ENCODE measurements around the gene PTPN21.

Gene PTPN21

GRCh38 chr14:88503754-88504406 is 50.9 kb downstream of the PTPN21 start:
- no peak for DNase-seq

DNA sequence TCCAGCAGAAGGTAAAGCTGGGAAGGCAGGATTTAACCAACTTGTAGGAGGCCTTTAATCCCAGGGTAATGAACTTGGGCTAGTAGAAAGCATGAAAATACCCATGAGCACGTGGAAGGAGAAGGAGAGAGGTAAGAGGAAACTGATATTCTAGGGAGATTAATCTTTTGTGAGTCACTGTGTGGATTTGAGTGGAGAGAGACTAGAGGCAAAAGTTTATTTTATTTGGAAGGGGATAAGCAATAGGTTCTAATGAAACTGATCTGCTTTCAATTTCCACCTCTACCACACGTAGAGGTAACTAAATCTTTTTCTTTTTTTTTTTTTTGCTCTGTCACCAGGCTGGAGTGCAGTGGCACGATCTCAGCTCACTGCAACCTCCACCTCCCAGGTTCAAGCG is 52.1 kb downstream of the PTPN21 start:
- no peak for DNase-seq

DNA sequence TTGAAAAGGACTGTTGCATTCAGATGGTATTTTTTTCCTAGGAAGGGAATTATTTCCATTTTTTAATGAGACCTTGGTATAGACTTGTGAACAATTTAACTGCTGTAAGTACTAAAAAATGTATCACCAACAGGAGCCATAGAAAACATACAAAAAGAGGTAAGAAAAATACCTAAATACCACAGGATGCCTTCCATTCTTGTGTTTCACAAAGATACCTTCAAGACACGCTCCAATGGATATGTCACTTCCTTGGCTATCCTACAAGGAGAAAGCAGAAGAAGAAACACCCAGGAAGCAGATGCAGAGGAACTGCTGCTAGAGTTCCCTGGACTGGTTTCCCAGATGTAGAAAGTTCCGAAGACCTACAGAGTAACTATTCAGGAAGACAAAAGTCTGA is 54.2 kb downstream of the PTPN21 start:
- DNase-seq = no peak

DNA sequence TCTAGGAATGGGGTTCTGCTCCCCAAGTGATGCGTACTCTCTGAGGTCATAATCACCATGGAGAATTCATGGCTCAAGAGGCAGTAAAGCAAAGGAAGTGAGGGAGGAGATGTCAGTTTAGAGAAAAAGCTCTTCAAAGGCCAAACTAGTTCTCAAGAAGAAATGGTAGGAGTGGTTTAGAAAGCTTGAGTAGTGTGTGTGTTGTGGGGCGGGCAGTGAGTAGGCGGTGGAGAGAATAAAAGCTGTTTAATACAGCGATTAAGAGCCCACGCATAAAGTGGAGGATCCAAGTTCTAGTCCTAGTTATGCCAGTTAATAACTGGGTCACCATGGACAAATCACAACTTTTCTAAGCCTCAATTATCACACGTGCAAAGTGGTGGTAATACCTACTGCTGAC is 55.6 kb downstream of the PTPN21 start:
- DNase-seq = no peak

GRCh38 chr14:88496414-88496813 is 58.4 kb downstream of the PTPN21 start:
- no peak for DNase-seq

DNA sequence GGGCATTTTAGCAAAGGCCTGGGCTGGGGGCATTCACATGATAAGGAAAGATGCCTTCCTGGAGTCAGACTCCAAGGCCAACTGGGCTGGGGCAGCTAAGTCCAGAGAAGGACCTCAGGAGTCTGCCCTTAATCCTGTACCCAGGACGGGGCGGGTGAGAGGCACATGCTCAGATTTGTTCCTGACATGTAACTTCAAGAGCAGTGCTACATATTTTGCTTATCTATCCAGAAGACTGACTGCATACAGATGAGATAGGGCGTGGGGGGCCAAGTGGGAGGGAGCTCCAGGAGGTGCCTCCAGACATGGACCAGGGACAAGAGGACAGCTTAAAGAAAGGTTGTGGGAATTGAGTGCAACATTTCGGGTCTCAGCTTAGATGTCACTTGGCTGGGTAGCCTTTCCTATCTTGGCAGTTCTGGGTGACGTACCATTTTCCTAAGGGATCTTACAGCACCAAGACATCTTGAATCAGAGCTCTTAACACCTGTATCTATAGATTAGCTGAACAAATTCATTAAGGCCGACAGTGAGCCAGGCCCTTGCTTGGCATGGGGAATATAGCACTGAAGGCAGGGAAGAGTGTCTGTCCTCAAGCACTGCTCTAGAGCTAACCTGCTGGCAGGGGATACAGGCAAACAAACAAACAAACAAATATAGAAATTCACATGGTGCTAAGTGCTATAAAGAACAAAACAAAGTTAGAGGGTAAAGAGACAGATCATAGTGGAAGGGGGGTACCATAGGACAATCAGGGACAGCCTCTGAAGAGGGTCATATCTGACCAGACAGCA is 61.2 kb downstream of the PTPN21 start:
- DNase-seq = no peak

DNA sequence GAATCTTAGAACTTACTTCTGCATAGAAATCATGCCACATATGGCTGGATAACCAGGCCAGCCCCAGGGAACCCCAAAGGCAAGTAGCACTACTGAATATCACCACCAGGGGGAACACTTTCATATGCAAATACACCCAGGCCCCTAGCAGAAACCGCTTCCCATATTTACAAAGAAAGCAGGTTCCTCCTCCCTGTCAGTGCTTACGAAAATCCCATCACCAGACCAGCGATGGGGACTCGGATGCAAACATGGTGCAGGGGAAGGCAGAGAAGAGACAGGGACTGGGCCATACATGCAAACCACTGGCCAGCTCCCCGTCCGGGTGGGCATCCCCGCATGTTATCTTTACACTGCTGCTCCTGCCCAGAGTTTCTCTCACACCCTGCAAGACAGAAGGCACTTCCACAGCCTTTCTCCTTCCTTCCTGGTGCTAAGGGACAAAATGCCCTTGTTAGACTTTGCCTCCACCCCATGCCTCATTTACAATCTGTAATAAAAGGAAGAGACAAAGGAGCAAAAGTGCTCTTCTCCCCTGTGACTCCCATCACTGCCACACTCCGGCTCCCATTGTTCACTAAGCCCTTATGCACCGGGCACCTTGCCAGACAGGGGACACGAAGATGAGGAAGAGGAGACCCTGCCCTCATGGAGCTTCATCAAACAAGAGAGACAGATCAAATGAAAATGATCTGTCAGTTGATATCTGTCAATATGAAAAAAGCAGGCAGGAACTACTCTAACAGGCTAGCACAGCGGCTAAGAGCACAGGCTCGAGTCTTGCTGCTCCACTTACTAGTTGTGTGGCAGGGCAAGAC is 62.3 kb downstream of the PTPN21 start:
- DNase-seq = peak; percentile 49

- DNase-seq = no peak
Measured at GRCh38 chr14:88490168-88490567, 64.6 kb downstream of the PTPN21 start.

- no peak for DNase-seq
Measured at GRCh38 chr14:88488897-88489296, 65.9 kb downstream of the PTPN21 start.

DNA sequence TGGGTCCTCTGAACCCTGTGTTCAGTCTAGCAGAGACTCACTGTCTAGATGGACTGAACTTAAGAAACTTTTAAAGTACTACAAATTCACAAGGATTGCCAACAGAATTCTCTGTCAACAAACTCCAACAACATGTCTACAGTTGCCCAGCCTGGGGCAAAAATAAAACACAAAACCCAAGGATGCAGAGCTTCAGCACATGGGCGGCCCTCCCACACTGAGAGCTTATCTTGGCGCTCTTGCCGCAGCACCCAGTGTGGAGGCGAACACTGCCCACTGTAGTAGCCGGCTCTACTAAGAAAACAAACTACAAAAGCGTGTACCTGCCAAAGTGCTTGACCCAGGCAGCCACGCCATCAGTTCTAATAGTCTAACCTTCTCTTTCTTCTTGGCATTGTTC is 66.7 kb downstream of the PTPN21 start:
- no peak for DNase-seq

DNA sequence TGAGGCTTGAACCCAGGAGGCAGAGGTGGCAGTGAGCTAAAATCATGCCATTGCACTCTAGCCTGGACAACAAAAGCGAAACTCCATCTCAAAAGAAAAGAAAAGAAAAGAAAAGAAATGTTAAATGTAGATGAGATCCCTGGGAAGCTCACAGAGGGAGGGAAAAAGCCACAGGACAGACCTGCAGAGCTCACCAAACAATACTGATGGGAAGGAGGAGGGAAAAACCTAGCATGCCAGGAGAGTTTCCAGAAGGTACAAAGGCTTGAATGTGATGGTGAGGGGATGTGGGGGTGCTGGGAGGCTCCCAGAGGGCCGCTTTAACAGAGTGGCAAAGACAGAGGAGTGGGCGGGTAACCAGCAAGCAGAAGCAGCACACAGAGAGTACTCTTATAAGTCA is 72.3 kb downstream of the PTPN21 start:
- DNase-seq = no peak

DNA sequence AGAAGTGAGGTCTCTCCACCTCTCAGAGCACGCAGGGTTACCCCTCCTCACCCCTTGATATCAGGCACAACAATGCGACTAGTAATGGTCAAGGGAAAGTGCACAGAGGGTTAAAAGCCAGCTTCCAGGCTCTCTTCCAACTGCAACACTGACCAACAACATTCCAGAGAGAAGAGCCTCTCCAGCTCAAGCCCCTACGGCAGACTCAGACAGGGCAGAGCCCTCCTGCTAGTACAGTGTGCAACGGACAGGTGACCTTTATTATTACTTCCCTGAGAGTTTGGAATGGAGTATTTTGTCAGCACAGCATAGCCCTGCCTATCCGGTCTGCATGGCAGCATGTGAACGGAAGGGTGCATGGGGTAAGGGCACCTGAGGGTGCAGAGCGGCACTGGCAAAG is 73.0 kb downstream of the PTPN21 start:
- no peak for DNase-seq

DNA sequence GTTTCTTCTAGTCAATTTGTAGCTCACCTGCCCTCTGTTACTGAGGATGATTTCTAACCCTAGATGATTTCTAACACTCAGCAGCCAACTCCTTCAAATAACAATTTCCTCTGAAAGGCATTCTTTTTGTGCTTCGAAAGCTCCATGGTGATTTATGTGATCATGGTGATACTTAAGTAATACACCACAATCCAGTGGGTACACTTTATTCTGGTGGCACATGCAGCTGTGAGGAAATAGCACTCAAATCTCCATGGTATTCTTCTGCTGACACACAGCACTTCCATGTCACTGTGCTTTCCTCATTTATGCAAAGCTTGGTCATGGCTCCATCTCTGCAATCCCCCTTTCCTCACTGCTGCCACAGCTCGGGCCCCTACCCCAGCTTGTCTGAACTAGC is 73.7 kb downstream of the PTPN21 start:
- no peak for DNase-seq

DNA sequence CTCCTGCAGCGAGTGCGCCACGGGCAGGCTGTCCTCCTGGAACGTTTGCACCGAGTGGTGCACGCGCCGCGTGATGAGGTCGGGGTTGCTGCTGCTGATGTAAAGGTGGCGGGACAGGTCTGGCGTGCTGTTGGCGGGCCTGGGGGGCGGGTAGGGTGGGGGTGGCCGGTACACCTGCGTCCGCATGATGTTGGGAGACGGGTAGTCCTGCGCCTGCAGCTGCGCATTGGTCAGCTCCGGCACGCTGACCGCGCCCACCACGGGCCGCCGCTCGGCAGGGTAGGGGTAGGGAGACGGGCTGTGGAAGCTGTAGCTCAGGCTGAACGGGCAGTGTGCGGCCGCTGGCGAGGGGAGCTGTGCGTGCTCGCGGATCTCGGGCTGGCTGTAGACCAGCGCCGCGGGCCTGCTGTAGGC is 75.2 kb downstream of the PTPN21 start:
- DNase-seq = no peak

GRCh38 chr14:88478931-88479330 is 75.9 kb downstream of the PTPN21 start:
- DNase-seq = no peak

GRCh38 chr14:88477513-88478250 is 77.1 kb downstream of the PTPN21 start:
- no peak for DNase-seq

DNA sequence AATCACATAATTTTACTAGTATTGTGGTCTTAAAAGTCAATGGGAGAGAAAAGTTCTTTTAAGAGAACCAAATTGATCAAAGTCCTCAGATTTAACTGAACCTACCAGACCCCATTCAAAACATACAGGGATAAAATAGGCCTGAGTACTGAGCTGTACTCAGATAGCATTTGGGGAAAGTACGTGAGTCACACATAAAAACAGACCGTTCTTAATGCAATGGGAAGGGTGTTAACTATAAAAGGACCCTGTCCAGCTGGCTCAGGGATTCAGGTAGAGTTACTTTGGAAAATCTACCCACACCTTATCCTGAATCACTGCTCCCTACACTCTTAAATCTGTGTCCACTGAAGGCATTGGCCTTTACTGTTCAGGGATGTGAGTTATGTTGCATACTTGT is 78.0 kb downstream of the PTPN21 start:
- DNase-seq = no peak

DNA sequence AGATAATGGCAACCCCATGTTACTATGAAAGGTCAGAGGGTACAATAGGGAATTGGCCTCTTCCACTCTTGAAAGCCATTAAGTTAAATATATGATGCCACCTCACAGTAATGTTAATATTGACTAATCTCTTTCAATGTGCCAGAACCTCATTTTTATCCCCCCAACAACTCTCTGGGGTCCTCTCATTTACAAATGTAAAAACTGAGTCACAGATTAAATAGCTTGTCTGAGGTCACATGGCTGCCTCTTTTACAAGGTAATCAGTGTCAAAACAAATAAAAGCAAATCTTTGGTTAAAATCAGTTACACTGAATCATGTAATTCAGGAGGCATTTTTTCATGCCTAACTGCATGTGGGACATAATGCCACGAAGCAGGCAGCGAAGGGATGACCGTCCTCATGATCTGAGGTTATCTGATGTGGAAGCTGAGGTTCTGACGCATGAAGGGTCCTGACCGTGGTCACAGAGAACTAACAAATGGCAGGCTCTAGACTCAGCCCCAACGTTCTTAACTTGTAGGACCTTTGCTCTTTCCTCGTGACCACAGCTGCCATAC is 78.5 kb downstream of the PTPN21 start:
- DNase-seq = no peak

GRCh38 chr14:88473791-88474190 is 81.0 kb downstream of the PTPN21 start:
- DNase-seq = no peak

DNA sequence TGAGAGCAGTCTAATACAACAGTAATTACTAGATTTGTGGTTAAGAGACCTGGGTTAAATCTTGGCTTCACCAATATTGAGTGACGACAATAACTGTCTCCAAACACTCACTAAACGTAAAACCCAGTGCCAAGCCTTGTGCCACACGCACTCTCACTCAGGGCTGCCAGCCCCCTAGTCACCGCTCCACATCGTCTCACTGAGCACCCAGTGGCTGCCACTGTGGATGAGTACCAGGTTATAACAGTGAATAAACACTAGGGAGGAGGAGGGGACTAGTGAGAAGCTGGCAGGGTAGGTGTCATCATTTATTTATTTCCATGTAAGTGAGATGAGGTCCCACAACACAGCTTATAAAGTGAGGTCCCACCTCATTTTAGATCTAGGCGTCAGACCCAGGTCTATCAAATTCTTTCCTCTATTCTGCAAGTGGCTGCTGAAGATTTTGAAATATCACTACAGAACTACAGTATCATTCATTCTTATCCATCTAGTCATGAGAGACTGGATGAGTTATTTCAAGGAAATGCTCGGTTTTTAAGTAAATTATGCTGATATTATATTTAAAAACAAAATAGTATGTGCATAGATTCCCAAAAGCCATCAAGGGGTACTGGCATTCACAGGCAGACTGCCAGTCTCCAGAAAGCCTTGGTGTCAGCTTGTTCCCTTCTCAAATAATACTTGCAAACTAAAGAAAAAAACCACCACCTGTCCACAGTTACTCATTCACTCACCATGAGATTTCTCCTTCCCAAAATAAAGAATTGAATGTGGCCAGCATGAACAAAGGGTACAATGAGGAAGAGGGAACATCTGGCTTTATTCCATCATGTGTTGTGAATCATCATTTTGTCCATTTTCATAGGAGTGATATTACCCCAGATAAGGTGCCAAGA is 84.0 kb downstream of the PTPN21 start:
- no peak for DNase-seq

DNA sequence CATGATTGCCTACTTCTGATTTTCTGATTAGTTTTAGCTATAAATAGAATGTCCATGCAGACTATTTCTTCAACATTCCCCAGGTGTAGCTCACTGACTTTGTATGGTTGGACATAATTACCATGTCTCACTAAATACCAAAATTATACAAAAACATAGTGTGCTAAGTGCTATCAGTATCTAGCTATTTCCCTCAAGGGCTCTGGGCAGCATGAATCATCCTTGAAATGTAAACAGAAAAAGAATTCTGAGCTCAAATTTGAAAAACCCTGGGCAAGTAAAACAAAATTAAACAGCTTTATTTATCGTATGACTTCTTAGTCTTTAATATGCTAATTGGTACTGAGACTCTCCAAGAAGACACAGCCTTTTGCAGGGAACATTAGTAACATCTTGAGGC is 86.4 kb downstream of the PTPN21 start:
- DNase-seq = no peak

DNA sequence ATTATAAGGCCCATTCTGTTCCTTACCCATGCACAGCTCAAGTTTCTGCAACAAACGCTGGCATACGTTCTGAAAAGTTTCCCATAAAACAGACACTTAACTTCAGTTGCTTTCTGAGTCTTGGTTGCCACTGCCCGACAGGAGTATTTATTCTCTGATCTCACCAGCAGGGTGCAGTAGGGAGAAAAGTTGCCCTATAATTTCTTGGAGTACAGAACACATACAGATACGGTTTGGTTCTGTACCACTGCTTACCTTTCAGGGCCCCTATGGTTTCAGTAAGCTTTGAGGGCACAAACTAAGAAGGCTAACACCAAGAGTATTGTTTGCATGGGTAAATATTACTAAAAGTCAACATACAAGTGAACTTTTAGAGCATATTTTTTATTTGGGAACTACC is 91.5 kb downstream of the PTPN21 start:
- DNase-seq = no peak
